GM23248 (cell line): ENCODE results near the gene NF1.

Source experiments
- EZH2 ChIP-seq: fragments of 200-600 bp; sonication (generic); IDR thresholded peaks from 2 replicates; pipeline ENCODE4 v1.6.1; 2018; ENCODE audit warnings: antibody characterized with exemption, mild to moderate bottlenecking; ENCODE audit not compliant: insufficient read depth, poor library complexity, severe bottlenecking
- EZH2phosphoT487 ChIP-seq: fragments of 200-600 bp; sonication (generic); IDR thresholded peaks from 2 replicates; pipeline ENCODE4 v1.6.1; 2018; ENCODE audit warnings: antibody characterized with exemption, moderate library complexity, mild to moderate bottlenecking, low read depth; ENCODE audit not compliant: insufficient read depth

DNA sequence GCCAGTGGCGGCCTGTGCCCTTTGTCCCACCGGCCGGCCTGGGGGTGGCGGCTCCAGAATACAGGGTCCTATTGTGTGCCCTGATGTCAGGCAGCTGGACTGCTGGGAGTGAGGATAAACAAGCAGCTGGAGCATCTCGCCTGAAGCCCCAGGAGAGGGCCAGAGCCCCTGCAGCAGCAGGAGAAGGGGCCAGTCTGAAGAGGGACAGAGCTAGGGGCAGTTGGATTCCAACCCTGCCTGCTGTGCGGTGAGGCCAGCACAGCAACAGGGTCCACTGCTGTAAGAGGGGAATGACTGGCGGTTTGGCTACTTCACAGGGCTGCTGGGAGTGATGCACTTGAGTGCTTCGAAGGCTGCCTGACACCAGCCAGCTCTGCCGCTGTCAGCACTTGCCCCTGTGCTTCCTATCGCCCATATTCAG, 321.7 kb downstream of the NF1 start:
- TF ChIP-seq EZH2 (no peak), EZH2phosphoT487 (no peak)
